IMR-90 (cell line): ENCODE measurements around the gene BRIP1. TPM values are rescaled to one million over a fixed set of nuclear protein-coding genes. Genes with fewer than 3 reads are reported as not detected.

Experiments
- ATAC-seq: fragments of 200-7000 bp; cut with Tn5 transposase; 2 replicates; pipeline ENCODE4 v1.9.1; 2020; ENCODE audit warnings: low read depth, mild to moderate bottlenecking, moderate library complexity
- BruUV-seq: library from RNA; stranded (reverse); fragments of 400-500 nt; replicated peaks from 2 replicates; lab custom pipeline; 2021; lab: Mats Ljungman, UMichigan
- CTCF ChIA-PET: fragments of 300-600 bp; formaldehyde crosslinking; extraction: SDS; loops from one replicate; lab custom pipeline; 2021; ENCODE audit warnings: antibody characterized with exemption; lab: Yijun Ruan, JAX
- POLR2A ChIA-PET: fragments of 300-600 bp; sonication (Branson Sonifier 250); formaldehyde crosslinking; loops from one replicate; lab custom pipeline; 2022; ENCODE audit warnings: antibody characterized with exemption; ENCODE audit not compliant: unreplicated experiment; lab: Charles Lee
- DNase-seq: peaks from one replicate; pipeline ENCODE4 v3.0.0; 2013
- H2AFZ ChIP-seq: replicated peaks from 2 replicates; pipeline ENCODE3; 2013; ENCODE audit warnings: low read length, mild to moderate bottlenecking; ENCODE audit not compliant: poor library complexity
- H2AK5ac ChIP-seq: 2 replicates; pipeline ENCODE4 v1.6.1; 2013; ENCODE audit warnings: low read depth, low read length, inconsistent platforms
- H2AK9ac ChIP-seq: replicated peaks from 2 replicates; pipeline ENCODE3; 2013; ENCODE audit warnings: mild to moderate bottlenecking, low read depth, low read length, moderate library complexity; ENCODE audit not compliant: poor library complexity
- H2BK120ac ChIP-seq: 2 replicates; pipeline ENCODE4 v1.6.1; 2013; ENCODE audit warnings: low read depth, low read length, inconsistent platforms
- H2BK15ac ChIP-seq: 3 replicates; pipeline ENCODE4 v1.6.1; 2013; ENCODE audit warnings: low read depth, low read length, inconsistent platforms
- H2BK20ac ChIP-seq: 2 replicates; pipeline ENCODE4 v1.6.1; 2013; ENCODE audit warnings: low read depth, mild to moderate bottlenecking, inconsistent platforms, low read length, moderate library complexity
- H2BK5ac ChIP-seq: 2 replicates; pipeline ENCODE4 v1.6.1; 2013; ENCODE audit warnings: mild to moderate bottlenecking, low read depth, low read length, inconsistent platforms; ENCODE audit not compliant: poor library complexity, severe bottlenecking
- H3K14ac ChIP-seq: replicated peaks from 2 replicates; pipeline ENCODE4 v1.6.1; 2013; ENCODE audit warnings: low read depth, low read length, inconsistent platforms
- H3K18ac ChIP-seq: 2 replicates; pipeline ENCODE4 v1.6.1; 2013; ENCODE audit warnings: low read depth, low read length, control low read depth
- H3K23ac ChIP-seq: 2 replicates; pipeline ENCODE4 v1.6.1; 2013; ENCODE audit warnings: low read depth, low read length, inconsistent platforms
- H3K27ac ChIP-seq: 2 replicates; pipeline ENCODE4 v1.5.1; 2013; ENCODE audit warnings: mild to moderate bottlenecking, control low read depth, low read length; ENCODE audit not compliant: insufficient read depth
- H3K27me3 ChIP-seq: 2 replicates; pipeline ENCODE4 v1.6.1; 2013; ENCODE audit warnings: low read length; ENCODE audit not compliant: control insufficient read depth, insufficient read depth
- H3K36me3 ChIP-seq: 2 replicates; pipeline ENCODE4 v1.6.1; 2013; ENCODE audit warnings: low read length, mixed read lengths; ENCODE audit not compliant: control insufficient read depth, insufficient read depth
- H3K4ac ChIP-seq: 2 replicates; pipeline ENCODE4 v1.6.1; 2013; ENCODE audit warnings: low read depth, low read length, inconsistent platforms
- H3K4me1 ChIP-seq: 2 replicates; pipeline ENCODE4 v1.6.1; 2013; ENCODE audit warnings: low read length, mixed read lengths; ENCODE audit not compliant: control insufficient read depth, insufficient read depth
- H3K4me2 ChIP-seq: 2 replicates; pipeline ENCODE4 v1.6.1; 2013; ENCODE audit warnings: low read depth, mild to moderate bottlenecking, control low read depth, low read length, moderate library complexity
- H3K4me3 ChIP-seq: 2 replicates; pipeline ENCODE4 v1.5.1; 2013; ENCODE audit warnings: low read depth, mild to moderate bottlenecking, control low read depth, low read length, moderate library complexity; ENCODE audit not compliant: insufficient read depth
- H3K56ac ChIP-seq: 2 replicates; pipeline ENCODE4 v1.6.1; 2013; ENCODE audit warnings: low read length, inconsistent platforms; ENCODE audit not compliant: insufficient read depth; ENCODE audit errors: extremely low read depth
- H3K79me1 ChIP-seq, 2 experiments: 2 replicates each; pipeline ENCODE4 v1.6.1; 2013; ENCODE audit warnings: low read length in 2 of 2, inconsistent platforms in 1 of 2, low read depth in 1 of 2
- H3K9ac ChIP-seq: 2 replicates; pipeline ENCODE4 v1.6.1; 2013; ENCODE audit warnings: low read depth, low read length, control low read depth
- H3K9me1 ChIP-seq: 2 replicates; pipeline ENCODE4 v1.6.1; 2013; ENCODE audit warnings: low read length, inconsistent platforms; ENCODE audit not compliant: insufficient read depth
- H3K9me3 ChIP-seq: 2 replicates; pipeline ENCODE4 v1.6.1; 2013; ENCODE audit warnings: low read length; ENCODE audit not compliant: control insufficient read depth, insufficient read depth
- H4K20me1 ChIP-seq: 2 replicates; pipeline ENCODE4 v1.6.1; 2013; ENCODE audit warnings: low read length, inconsistent platforms; ENCODE audit not compliant: insufficient read depth
- H4K5ac ChIP-seq: 2 replicates; pipeline ENCODE4 v1.6.1; 2013; ENCODE audit warnings: mild to moderate bottlenecking, low read depth, low read length, control low read depth
- H4K8ac ChIP-seq, 2 experiments: 2 replicates each; pipeline ENCODE4 v1.6.1; 2013; ENCODE audit warnings: low read depth in 2 of 2, low read length in 2 of 2, control low read depth in 1 of 2, inconsistent platforms in 1 of 2
- H4K91ac ChIP-seq: 2 replicates; pipeline ENCODE4 v1.6.1; 2013; ENCODE audit warnings: low read depth, low read length, inconsistent platforms; ENCODE audit not compliant: insufficient read depth
- BHLHE40 ChIP-seq: fragments of 150-350 bp; IDR thresholded peaks from 2 replicates; pipeline ENCODE4 v1.6.1; 2016; ENCODE audit warnings: mild to moderate bottlenecking, low read depth, low read length
- MAZ ChIP-seq: IDR thresholded peaks from 2 replicates; pipeline ENCODE4 v1.6.1; 2012; ENCODE audit warnings: low read depth, mild to moderate bottlenecking, low read length, improper control_type of control experiment, moderate library complexity, borderline replicate concordance
- NFE2L2 ChIP-seq: fragments of 150-350 bp; IDR thresholded peaks from 2 replicates; pipeline ENCODE4 v1.6.1; 2016; ENCODE audit warnings: low read depth, mild to moderate bottlenecking, low read length
- POLR2A ChIP-seq: IDR thresholded peaks from 2 replicates; pipeline ENCODE4 v1.6.1; 2012; ENCODE audit warnings: mild to moderate bottlenecking, low read depth, low read length
- RAD21 ChIP-seq: IDR thresholded peaks from 2 replicates; pipeline ENCODE4 v1.6.1; 2012; ENCODE audit warnings: low read length, improper control_type of control experiment
- RFX5 ChIP-seq: IDR thresholded peaks from 2 replicates; pipeline ENCODE4 v1.8.0; 2012; ENCODE audit warnings: low read depth, mild to moderate bottlenecking, low read length, moderate library complexity
- WGBS, 2 experiments: methylation state at CpG; one replicate each; pipeline versions ENCODE4 v1.1.5 to v1.1.7; 2013; ENCODE audit warnings: missing lambda C conversion rate in 2 of 2; ENCODE audit not compliant: insufficient read length in 1 of 2; ENCODE audit errors: extremely low coverage in 2 of 2; 5-methylcytosine and 5-hydroxymethylcytosine counted together
- dilution Hi-C: fragments of 300-500 bp; cut with HindIII; formaldehyde crosslinking; loops from one replicate; pipeline ENCODE4 v1.14.3; 2018; ENCODE audit warnings: low sequenced_read_pairs; ENCODE audit not compliant: unreplicated experiment
- in situ Hi-C: fragments of 300-500 bp; cut with MboI; formaldehyde crosslinking; loops from 3 replicates; pipeline ENCODE4 v1.14.3; 2019; ENCODE audit warnings: low sequenced_read_pairs, inconsistent platforms, mixed read lengths
- intact Hi-C: fragments of 100-400 bp; cut with micrococcal nuclease; formaldehyde crosslinking; loops from 2 replicates; pipeline ENCODE4 v1.10.0; 2022
- polyA plus RNA-seq, 3 experiments: library from polyadenylated mRNA; depleted of rRNA; stranded (reverse); fragments of >200 nt; gene quantifications; 2 replicates each; pipeline ENCODE4 v1.2.3, GENCODE V29; 2012; ENCODE audit warnings: low replicate concordance in 1 of 3
- total RNA-seq: library from RNA; depleted of rRNA; stranded (reverse); fragments of >200 nt; gene quantifications from 2 replicates; pipeline ENCODE4 v1.2.3, GENCODE V29; 2012
- TF ChIP-seq, protein P1 (sequence below): fragments of 150-350 bp; IDR thresholded peaks from 2 replicates; pipeline ENCODE4 v1.6.1; 2017; ENCODE audit warnings: mild to moderate bottlenecking, antibody characterized with exemption, low read length, low read depth

BRIP1 gene
- total and polyA plus RNA-seq, 2 of the 4 experiments (the other 2 are of a cell fraction), result 6.1 to 19.7 TPM

DNA sequence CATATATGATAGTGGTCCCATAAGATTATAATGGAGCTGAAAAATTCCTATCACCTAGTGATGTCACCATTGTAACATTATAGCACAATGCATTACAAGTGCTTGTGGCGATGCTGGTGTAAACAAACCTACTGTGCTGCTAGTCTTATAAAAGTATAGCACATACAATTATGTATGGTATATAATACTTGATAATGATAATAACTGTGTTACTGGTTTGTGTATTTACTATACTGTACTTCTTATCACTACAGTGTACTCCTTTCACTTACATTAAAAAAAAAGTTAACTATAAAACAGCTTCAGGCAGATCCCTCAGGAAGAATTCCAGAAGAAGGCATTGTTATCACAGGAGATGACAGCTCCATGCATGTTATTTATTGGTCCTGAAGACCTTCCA is 150.3 kb downstream of the BRIP1 start:
- intact Hi-C loops (no loop called here), dilution Hi-C loops (no loop called here), in situ Hi-C loops (no loop called here)
- no peaks in the 10 kb centered on the region for H3K9me1 ChIP-seq
- H2BK20ac ChIP-seq, result no peak overlapping the region
- H3K4me3 ChIP-seq, result no peak overlapping the region
- no peaks in the 10 kb centered on the region for H3K79me1 ChIP-seq
- TF ChIP-seq RFX5 (no peak), NFE2L2 (no peak), BHLHE40 (no peak), MAZ (no peak), RAD21 (no peak), POLR2A (no peak)
- TF ChIP-seq, protein P1, sequence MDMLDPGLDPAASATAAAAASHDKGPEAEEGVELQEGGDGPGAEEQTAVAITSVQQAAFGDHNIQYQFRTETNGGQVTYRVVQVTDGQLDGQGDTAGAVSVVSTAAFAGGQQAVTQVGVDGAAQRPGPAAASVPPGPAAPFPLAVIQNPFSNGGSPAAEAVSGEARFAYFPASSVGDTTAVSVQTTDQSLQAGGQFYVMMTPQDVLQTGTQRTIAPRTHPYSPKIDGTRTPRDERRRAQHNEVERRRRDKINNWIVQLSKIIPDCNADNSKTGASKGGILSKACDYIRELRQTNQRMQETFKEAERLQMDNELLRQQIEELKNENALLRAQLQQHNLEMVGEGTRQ, result no peak
- H4K20me1 ChIP-seq, result no peaks in the 10 kb centered on the region
- no peaks in the 10 kb centered on the region for H3K27me3 ChIP-seq
- no peak overlapping the region for H2BK120ac ChIP-seq
- H3K36me3 ChIP-seq, result no peaks in the 10 kb centered on the region
- no peak overlapping the region for H2BK15ac ChIP-seq
- no peak overlapping the region for H2AK9ac ChIP-seq
- WGBS, 2 experiments, result no CpG with 5 or more reads among the region's 1 CpG
- H4K8ac ChIP-seq, result no peak overlapping the region
- H3K23ac ChIP-seq, result no peak overlapping the region
- H2BK5ac ChIP-seq, result no peak overlapping the region
- H3K4me1 ChIP-seq, result no peaks in the 10 kb centered on the region
- DNase-seq (no peak), ATAC-seq (no peak)
- H2AK5ac ChIP-seq, result no peak overlapping the region
- H4K5ac ChIP-seq, result no peak overlapping the region
- H4K91ac ChIP-seq, result no peak overlapping the region
- H3K4me2 ChIP-seq, result no peak overlapping the region
- H3K18ac ChIP-seq, result no peak overlapping the region
- ChIA-PET POLR2A (no interaction called here), CTCF (interaction anchor here (1.4 kb wide), 1 partner anchor 17 kb away, joined by 4 read pairs; no protein-coding TSS in a partner anchor)
- H3K9me3 ChIP-seq, result no peaks in the 10 kb centered on the region
- no peak overlapping the region for H3K14ac ChIP-seq
- H3K56ac ChIP-seq, result no peak overlapping the region
- no peak overlapping the region for H3K4ac ChIP-seq
- no peak overlapping the region for H2AFZ ChIP-seq
- no TSS peak for BruUV-seq
- H3K9ac ChIP-seq, result no peak overlapping the region
- H3K27ac ChIP-seq, result no peak overlapping the region
